ENCODE data around the gene NUBPL.
A peak's percentile ranks its signal among the peaks of the same experiment; 100 is the strongest.
"Not testable (repeated sequence)": the region's sequence is repeated elsewhere in the genome, so short reads cannot be mapped to it uniquely, and the experiment has no call there.

The NUBPL gene

DNA sequence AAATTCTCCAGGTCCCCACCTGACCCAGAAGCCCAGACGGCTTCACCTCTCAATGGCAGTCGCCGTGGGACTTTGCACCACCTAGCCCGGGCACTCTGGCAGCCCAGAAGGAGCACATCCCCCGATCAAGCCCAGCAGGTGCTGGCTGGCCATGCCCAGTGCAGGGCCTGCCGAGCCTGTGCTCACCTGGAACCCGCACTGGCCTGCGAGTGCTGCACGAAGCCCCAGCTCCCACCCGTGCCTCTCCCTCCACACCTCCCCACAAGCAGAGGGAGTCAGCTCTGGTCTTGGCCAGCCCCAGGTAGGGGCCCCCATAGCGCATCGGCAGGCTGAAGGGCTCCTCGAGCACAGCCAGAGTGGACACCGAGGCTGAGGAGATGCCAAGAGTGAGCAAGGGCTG is 144.5 kb downstream of the NUBPL start:
- TF ChIP-seq, protein P1, sequence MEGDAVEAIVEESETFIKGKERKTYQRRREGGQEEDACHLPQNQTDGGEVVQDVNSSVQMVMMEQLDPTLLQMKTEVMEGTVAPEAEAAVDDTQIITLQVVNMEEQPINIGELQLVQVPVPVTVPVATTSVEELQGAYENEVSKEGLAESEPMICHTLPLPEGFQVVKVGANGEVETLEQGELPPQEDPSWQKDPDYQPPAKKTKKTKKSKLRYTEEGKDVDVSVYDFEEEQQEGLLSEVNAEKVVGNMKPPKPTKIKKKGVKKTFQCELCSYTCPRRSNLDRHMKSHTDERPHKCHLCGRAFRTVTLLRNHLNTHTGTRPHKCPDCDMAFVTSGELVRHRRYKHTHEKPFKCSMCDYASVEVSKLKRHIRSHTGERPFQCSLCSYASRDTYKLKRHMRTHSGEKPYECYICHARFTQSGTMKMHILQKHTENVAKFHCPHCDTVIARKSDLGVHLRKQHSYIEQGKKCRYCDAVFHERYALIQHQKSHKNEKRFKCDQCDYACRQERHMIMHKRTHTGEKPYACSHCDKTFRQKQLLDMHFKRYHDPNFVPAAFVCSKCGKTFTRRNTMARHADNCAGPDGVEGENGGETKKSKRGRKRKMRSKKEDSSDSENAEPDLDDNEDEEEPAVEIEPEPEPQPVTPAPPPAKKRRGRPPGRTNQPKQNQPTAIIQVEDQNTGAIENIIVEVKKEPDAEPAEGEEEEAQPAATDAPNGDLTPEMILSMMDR (conservative IDR thresholded peaks at IDR 0.05; ENCODE audit: low read depth, low read length): no peak

DNA sequence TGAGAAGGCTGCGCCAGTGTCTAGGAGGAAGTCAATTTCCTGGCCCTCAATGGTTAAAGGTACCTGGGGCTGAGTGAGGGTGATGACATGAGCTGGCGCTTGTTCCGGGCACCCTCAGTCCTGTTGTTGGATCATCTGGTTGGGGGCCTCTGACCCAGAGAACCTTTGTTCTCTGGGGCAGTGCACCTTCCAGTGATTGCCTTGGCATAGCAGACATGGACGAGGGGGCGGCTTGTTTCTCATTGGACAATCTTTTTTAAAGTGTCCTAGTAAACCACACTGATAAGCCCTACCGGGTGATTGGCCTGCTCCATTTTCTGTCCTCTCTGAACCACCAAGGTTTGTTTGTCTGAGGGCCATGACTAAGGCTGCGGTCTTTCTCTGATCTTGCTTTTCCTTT is 147.5 kb downstream of the NUBPL start:
- not testable (repeated sequence) for H3K4me3 ChIP-seq (ENCODE audit: low read length); DNase-seq (ENCODE audit: low read depth)

More for the DNA sequence above, 144.5 kb downstream of the NUBPL start:
- H3K4me3 ChIP-seq (ENCODE audit: low read length): no peak overlapping the region
- DNase-seq (ENCODE audit: low read depth): no peak

DNA sequence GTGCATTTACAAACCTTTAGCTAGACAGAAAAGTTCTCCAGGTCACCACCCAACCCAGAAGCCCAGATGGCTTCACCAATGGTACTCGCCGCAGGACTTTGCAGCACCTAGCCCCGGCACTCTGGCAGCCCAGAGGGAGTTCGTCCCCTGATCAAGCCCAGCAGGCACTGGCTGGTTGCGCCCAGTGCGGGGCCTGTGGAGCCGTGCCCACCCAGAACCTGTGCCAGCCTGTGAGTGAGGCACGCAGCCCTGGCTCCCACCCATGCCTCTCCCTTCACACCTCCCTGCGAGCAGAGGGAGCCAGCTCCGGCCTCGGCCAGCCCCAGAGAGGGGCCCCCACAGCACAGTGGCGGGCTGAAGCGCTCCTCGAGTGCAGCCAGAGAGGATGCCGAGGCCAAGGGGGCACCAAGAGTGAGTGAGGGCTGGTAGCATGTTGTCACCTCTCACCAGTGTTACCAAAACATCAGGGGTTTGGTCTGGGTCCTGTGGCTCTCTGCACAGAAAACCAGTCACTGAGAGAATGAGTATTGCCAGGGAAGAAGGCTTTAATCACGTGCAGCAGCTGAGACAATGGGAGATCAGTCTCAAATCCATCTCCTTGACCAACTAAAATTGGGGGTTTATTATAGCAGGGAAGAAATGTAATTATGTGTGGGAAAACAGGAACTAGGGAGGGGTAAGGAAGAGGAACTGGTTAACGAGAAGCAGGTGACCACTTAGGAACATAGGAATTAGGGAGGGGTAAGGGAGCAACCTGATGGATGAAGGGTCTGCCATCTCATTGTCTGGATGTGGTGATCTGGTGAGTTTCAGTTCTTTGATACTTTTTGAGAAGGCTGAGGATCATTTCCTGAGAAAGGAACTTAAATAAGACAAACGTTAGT is 151.3 kb downstream of the NUBPL start:
- TF ChIP-seq, protein P1 (conservative IDR thresholded peaks at IDR 0.05; ENCODE audit: low read depth, low read length): no peak
- no peak overlapping the region for H3K4me3 ChIP-seq (ENCODE audit: low read length)
- DNase-seq (ENCODE audit: low read depth): no peak

DNA sequence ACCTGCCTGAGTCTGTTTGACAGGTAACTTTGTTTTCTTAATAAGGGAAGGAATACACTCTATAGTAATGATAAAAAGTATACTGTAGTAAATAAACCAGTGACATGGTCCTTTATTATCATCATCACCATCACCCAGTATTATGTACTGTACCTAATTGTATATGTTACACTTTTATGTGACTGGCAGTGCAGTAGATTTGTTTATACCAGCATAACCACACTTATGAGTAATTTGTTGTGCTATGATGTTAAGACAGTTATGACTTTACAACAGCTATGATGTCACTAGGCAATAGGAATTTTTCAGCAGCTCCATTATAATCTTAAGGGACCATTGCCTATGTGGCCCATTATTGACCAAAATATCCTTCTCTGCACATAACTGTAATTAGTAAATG is 155.0 kb downstream of the NUBPL start:
- H3K4me3 ChIP-seq (ENCODE audit: low read length): no peak overlapping the region
- TF ChIP-seq, protein P1 (conservative IDR thresholded peaks at IDR 0.05; ENCODE audit: low read depth, low read length): no peak
- no peak for DNase-seq (ENCODE audit: low read depth)

DNA sequence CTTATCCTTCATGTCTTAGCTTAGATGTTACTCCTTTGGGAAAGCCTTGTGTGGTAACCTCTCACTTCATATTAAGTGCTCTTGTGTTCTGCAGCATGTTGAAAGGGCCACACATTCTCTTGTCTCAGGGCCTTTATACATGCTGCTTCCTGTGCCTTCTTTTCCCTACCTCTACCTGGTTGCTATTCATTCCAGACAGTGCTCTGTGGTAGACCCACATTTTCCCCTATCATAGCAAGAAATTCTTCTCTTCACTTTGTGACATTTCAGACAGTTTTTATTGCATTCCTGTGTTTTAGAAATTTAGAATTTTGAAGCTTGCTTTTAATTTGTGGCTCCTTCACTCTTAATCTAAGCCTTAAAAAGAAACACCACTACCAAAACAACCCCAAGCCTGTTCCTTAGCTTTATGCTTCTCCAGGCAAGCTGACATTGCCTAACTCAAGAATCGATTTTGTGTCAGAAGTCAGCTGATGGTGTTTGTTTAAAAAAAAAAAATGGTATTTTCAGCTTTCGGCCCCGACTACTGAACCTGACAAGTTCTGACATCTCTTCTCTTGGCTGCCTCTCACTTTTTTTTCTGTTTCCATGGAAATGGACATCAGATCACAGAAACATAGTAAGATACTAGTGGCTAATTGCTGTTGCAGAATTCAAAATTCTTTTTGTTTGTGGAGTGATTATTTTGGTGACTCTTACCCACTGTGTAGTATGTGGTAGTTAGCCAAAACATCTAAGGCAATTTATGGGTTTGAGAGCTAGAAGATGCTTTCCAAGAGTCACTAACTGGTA is 156.3 kb downstream of the NUBPL start:
- TF ChIP-seq, protein P1 (conservative IDR thresholded peaks at IDR 0.05; ENCODE audit: low read depth, low read length): no peak
- no peak overlapping the region for H3K4me3 ChIP-seq (ENCODE audit: low read length)
- DNase-seq (ENCODE audit: low read depth): peak; percentile 16

DNA sequence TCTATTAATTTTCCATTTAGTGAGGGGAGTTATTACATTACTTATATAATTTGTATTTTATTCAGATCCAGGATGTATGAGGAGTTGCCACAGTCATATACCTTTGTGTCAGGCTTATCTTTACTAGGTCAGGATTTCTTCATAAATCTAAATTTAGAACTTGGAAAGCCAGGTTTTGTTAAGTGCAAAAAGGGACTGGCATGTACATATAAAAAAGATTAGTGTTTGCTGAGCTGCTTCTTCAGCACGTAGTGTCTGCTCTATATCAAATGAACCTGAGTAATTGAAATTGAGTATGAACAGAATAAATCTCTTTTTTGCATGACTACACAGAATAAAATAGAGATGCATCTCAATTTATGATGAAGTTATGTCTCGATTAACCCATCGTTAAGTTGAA is 157.4 kb downstream of the NUBPL start:
- TF ChIP-seq, protein P1 (conservative IDR thresholded peaks at IDR 0.05; ENCODE audit: low read depth, low read length): no peak
- no peak for DNase-seq (ENCODE audit: low read depth)
- no peak overlapping the region for H3K4me3 ChIP-seq (ENCODE audit: low read length)

DNA sequence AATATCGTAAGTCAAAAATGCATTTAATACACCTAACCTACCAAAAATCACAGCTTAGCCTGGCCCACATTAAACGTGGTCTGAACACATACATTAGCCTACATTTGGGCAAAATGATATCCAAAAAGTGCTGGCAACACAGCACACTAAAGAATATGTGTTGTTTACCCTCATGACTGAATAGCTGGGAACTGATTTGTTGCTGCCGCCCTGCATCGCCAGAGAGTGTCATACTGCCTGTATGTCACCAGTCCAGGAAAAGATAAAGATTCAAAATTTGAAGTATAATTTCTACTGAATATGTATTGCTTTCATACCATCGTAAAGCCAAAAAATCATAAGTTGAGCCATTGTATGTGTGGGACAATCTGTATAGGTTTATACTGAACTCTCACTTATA is 157.8 kb downstream of the NUBPL start:
- TF ChIP-seq, protein P1 (conservative IDR thresholded peaks at IDR 0.05; ENCODE audit: low read depth, low read length): no peak
- no peak overlapping the region for H3K4me3 ChIP-seq (ENCODE audit: low read length)
- DNase-seq (ENCODE audit: low read depth): no peak
